Measurements from ENCODE around the gene VSIG2.

VSIG2 gene

GRCh38 chr11:124793466-124794278, 41.6 kb upstream of the VSIG2 start:
- H3K27ac ChIP-seq: no peak overlapping the region
- TF ChIP-seq, protein P1, sequence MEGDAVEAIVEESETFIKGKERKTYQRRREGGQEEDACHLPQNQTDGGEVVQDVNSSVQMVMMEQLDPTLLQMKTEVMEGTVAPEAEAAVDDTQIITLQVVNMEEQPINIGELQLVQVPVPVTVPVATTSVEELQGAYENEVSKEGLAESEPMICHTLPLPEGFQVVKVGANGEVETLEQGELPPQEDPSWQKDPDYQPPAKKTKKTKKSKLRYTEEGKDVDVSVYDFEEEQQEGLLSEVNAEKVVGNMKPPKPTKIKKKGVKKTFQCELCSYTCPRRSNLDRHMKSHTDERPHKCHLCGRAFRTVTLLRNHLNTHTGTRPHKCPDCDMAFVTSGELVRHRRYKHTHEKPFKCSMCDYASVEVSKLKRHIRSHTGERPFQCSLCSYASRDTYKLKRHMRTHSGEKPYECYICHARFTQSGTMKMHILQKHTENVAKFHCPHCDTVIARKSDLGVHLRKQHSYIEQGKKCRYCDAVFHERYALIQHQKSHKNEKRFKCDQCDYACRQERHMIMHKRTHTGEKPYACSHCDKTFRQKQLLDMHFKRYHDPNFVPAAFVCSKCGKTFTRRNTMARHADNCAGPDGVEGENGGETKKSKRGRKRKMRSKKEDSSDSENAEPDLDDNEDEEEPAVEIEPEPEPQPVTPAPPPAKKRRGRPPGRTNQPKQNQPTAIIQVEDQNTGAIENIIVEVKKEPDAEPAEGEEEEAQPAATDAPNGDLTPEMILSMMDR (conservative IDR thresholded peaks at IDR 0.05): peak; percentile 92
- TF ChIP-seq ZFX (IDR thresholded peaks at IDR 0.05): no peak

- H3K27ac ChIP-seq: no peak overlapping the region
- TF ChIP-seq ZFX (IDR thresholded peaks at IDR 0.05): no peak
- TF ChIP-seq, protein P1 (conservative IDR thresholded peaks at IDR 0.05): no peak
Measured at GRCh38 chr11:124791626-124792341, 39.7 kb upstream of the VSIG2 start.

- TF ChIP-seq ZFX (IDR thresholded peaks at IDR 0.05): no peak
- TF ChIP-seq, protein P1 (conservative IDR thresholded peaks at IDR 0.05): no peak
- no peak overlapping the region for H3K27ac ChIP-seq
Measured at GRCh38 chr11:124788521-124788920, 36.5 kb upstream of the VSIG2 start.

DNA sequence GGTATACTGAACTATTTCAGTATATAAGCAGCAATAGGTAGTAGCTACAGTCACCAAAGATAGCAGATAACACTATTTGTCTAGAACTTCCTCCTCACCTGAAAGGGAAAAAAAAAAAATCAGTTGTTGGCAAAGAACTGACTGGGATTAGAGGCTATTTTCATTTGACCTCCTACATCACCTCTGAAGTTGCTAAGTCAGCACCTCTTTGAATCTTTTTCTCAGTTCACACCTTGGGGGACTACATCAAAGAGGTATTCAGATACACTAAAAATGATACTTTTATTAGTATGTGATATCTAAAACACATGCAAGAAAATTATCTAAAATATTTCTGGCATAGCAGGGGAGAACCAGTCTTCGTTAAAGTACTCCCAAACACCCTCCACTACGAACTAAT, 32.0 kb upstream of the VSIG2 start:
- H3K27ac ChIP-seq: no peak overlapping the region
- TF ChIP-seq, protein P1 (conservative IDR thresholded peaks at IDR 0.05): no peak
- no peak for TF ChIP-seq ZFX (IDR thresholded peaks at IDR 0.05)

DNA sequence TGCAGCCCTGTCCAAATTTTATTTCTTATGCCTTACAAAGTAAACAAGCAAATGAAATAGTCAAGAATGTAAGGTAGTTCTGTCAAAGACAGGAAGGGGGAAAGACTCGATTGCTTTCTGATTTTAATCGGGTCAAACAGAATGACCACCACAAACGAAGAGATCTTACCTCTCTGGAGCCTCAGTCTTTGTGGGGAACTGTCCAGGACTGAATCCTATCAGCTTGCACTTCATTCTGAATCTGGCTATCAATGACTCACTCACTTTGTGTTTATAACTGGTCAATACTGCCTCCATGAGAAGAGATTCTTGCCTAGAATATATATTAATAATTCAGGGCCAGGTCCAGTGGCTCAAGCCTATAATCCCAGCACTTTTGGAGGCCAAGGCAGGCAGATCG, 30.9 kb upstream of the VSIG2 start:
- TF ChIP-seq ZFX (IDR thresholded peaks at IDR 0.05): no peak
- TF ChIP-seq, protein P1 (conservative IDR thresholded peaks at IDR 0.05): no peak
- no peak overlapping the region for H3K27ac ChIP-seq

GRCh38 chr11:124779568-124779967, 27.5 kb upstream of the VSIG2 start:
- TF ChIP-seq ZFX (IDR thresholded peaks at IDR 0.05): no peak
- TF ChIP-seq, protein P1 (conservative IDR thresholded peaks at IDR 0.05): no peak
- H3K27ac ChIP-seq: no peak overlapping the region

GRCh38 chr11:124778281-124778680, 26.2 kb upstream of the VSIG2 start:
- TF ChIP-seq, protein P1 (conservative IDR thresholded peaks at IDR 0.05): peak; percentile 40
- TF ChIP-seq ZFX (IDR thresholded peaks at IDR 0.05): no peak
- H3K27ac ChIP-seq: no peak overlapping the region
